Measurements from ENCODE around the gene ZNF227. TPM values are rescaled to one million over a fixed set of nuclear protein-coding genes. Genes with fewer than 3 reads are reported as not detected.

Gene ZNF227
- polyA plus RNA-seq, 1 donor (not counting 4 experiments of a cell fraction or from before 2014, with no cell fraction given): 7.7 TPM

DNA sequence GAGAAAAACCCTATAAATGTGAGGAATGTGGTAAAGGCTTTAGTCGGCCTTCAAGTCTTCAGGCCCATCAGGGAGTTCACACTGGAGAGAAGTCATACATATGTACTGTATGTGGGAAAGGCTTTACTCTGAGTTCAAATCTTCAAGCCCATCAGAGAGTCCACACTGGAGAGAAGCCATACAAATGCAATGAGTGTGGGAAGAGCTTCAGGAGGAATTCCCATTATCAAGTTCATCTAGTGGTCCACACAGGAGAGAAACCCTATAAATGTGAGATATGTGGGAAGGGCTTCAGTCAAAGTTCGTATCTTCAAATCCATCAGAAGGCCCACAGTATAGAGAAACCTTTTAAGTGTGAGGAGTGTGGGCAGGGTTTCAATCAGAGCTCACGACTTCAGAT is 35.7 kb upstream of the ZNF227 start:
- dilution Hi-C loops (cut with MboI; ENCODE audit: extremely low pct_ligation_motif_present, low sequenced_read_pairs): no loop called here
- no peak overlapping the region for H3K9ac ChIP-seq (ENCODE audit: control insufficient read depth, extremely low read depth, insufficient read depth, low read length)
- H3K9me1 ChIP-seq (ENCODE audit: control insufficient read depth, extremely low read depth, insufficient read depth, low read length): no peaks in the 10 kb centered on the region
- no peak overlapping the region for H3K4me2 ChIP-seq (ENCODE audit: control insufficient read depth, extremely low read depth, insufficient read depth, low read depth, low read length)
- DNase-seq (ENCODE audit: low read depth, low spot score) (no peak), FAIRE-seq (no peak)
- no peak for TF ChIP-seq EZH2 (IDR thresholded peaks at IDR 0.05; ENCODE audit: low read length)
- TF ChIP-seq, protein P1, sequence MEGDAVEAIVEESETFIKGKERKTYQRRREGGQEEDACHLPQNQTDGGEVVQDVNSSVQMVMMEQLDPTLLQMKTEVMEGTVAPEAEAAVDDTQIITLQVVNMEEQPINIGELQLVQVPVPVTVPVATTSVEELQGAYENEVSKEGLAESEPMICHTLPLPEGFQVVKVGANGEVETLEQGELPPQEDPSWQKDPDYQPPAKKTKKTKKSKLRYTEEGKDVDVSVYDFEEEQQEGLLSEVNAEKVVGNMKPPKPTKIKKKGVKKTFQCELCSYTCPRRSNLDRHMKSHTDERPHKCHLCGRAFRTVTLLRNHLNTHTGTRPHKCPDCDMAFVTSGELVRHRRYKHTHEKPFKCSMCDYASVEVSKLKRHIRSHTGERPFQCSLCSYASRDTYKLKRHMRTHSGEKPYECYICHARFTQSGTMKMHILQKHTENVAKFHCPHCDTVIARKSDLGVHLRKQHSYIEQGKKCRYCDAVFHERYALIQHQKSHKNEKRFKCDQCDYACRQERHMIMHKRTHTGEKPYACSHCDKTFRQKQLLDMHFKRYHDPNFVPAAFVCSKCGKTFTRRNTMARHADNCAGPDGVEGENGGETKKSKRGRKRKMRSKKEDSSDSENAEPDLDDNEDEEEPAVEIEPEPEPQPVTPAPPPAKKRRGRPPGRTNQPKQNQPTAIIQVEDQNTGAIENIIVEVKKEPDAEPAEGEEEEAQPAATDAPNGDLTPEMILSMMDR (optimal IDR thresholded peaks at IDR 0.05 in 1 of 3, IDR thresholded peaks at IDR 0.05 in 1 of 3, conservative IDR thresholded peaks at IDR 0.05 in 1 of 3; ENCODE audit: extremely low read depth in 1 of 3, insufficient read depth in 2 of 3, low read length in 3 of 3): no peak
- H2AFZ ChIP-seq (ENCODE audit: control insufficient read depth, low read length): no peak overlapping the region
- no peaks in the 10 kb centered on the region for H3K79me2 ChIP-seq (ENCODE audit: control insufficient read depth, insufficient read depth, low read length)
- H3K4me3 ChIP-seq (ENCODE audit: control insufficient read depth in 2 of 3, extremely low read depth in 1 of 3, insufficient read depth in 2 of 3, low read depth in 1 of 3, low read length in 3 of 3): no peak overlapping the region
- H3K27ac ChIP-seq (ENCODE audit: control insufficient read depth, insufficient read depth, low read length): no peak overlapping the region
- H3K4me1 ChIP-seq (ENCODE audit: control insufficient read depth, extremely low read depth, insufficient read depth, low read length): no peaks in the 10 kb centered on the region
- no peaks in the 10 kb centered on the region for H4K20me1 ChIP-seq (ENCODE audit: control insufficient read depth, extremely low read depth, insufficient read depth, low read length)
- no peaks in the 10 kb centered on the region for H3K27me3 ChIP-seq (ENCODE audit: control insufficient read depth, extremely low read depth, insufficient read depth, low read length)
- H3K9me3 ChIP-seq (ENCODE audit: control insufficient read depth, low read depth, low read length): peaks cover 10% of the 10 kb centered on the region
- H3K36me3 ChIP-seq (ENCODE audit: control insufficient read depth in 2 of 2, extremely low read depth in 1 of 2, insufficient read depth in 2 of 2, low read length in 2 of 2): peaks cover 17 to 30% of the 10 kb centered on the region in 2 experiments

DNA sequence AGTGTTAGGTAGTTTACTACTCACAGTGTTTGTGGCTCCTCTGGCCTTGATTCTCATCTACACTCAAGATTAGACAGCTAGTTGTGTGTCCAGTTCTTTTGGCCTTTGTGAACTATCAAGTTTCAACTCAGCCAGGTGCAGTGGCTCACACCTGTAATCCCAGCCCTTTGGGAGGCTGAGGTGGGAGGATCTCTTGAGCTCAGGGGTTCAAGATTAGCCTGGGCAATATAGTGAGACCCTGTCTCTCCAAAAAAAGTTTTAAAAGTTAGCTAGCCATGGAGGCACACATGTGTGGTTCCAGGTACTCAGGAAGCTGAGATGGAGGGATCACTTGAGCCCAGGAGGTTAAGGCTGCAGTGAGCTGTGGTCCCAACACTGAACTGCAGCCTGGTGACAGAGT is 31.4 kb upstream of the ZNF227 start:
- H3K9me3 ChIP-seq (ENCODE audit: control insufficient read depth, low read depth, low read length): peaks cover 8% of the 10 kb centered on the region
- TF ChIP-seq, protein P1 (optimal IDR thresholded peaks at IDR 0.05 in 1 of 3, IDR thresholded peaks at IDR 0.05 in 1 of 3, conservative IDR thresholded peaks at IDR 0.05 in 1 of 3; ENCODE audit: extremely low read depth in 1 of 3, insufficient read depth in 2 of 3, low read length in 3 of 3): no peak
- no peak for TF ChIP-seq EZH2 (IDR thresholded peaks at IDR 0.05; ENCODE audit: low read length)
- FAIRE-seq: no peak

More for the DNA sequence above, 31.4 kb upstream of the ZNF227 start:
- Histone ChIP-seq H2AFZ (ENCODE audit: control insufficient read depth, low read length) (no peak overlapping the region), H3K4me2 (ENCODE audit: control insufficient read depth, extremely low read depth, insufficient read depth, low read depth, low read length) (no peak overlapping the region), H3K9ac (ENCODE audit: control insufficient read depth, extremely low read depth, insufficient read depth, low read length) (no peak overlapping the region), H3K27ac (ENCODE audit: control insufficient read depth, insufficient read depth, low read length) (no peak overlapping the region), H3K79me2 (ENCODE audit: control insufficient read depth, insufficient read depth, low read length) (no peaks in the 10 kb centered on the region), H3K9me1 (ENCODE audit: control insufficient read depth, extremely low read depth, insufficient read depth, low read length) (no peaks in the 10 kb centered on the region), H3K4me1 (ENCODE audit: control insufficient read depth, extremely low read depth, insufficient read depth, low read length) (no peaks in the 10 kb centered on the region), H3K36me3 (ENCODE audit: control insufficient read depth in 2 of 2, extremely low read depth in 1 of 2, insufficient read depth in 2 of 2, low read length in 2 of 2) (peaks cover 5 to 7% of the 10 kb centered on the region in 2 experiments), H3K27me3 (ENCODE audit: control insufficient read depth, extremely low read depth, insufficient read depth, low read length) (no peaks in the 10 kb centered on the region), H3K4me3 (ENCODE audit: control insufficient read depth in 2 of 3, extremely low read depth in 1 of 3, insufficient read depth in 2 of 3, low read depth in 1 of 3, low read length in 3 of 3) (no peak overlapping the region), H4K20me1 (ENCODE audit: control insufficient read depth, extremely low read depth, insufficient read depth, low read length) (no peaks in the 10 kb centered on the region)
- dilution Hi-C loops (cut with MboI; ENCODE audit: extremely low pct_ligation_motif_present, low sequenced_read_pairs): no loop called here
- no peak for DNase-seq (ENCODE audit: low read depth, low spot score)

Measured in keratinocyte (primary cell).